Measurements from ENCODE around the gene PRIM2. TPM values are rescaled to one million over a fixed set of nuclear protein-coding genes. Genes with fewer than 3 reads are reported as not detected.

Gene PRIM2
- total RNA-seq, 3 donors from 2014 or later (not counting 1 experiment from before 2014, with no cell fraction given), result 16.0 to 27.5 (median 18.3) TPM

DNA sequence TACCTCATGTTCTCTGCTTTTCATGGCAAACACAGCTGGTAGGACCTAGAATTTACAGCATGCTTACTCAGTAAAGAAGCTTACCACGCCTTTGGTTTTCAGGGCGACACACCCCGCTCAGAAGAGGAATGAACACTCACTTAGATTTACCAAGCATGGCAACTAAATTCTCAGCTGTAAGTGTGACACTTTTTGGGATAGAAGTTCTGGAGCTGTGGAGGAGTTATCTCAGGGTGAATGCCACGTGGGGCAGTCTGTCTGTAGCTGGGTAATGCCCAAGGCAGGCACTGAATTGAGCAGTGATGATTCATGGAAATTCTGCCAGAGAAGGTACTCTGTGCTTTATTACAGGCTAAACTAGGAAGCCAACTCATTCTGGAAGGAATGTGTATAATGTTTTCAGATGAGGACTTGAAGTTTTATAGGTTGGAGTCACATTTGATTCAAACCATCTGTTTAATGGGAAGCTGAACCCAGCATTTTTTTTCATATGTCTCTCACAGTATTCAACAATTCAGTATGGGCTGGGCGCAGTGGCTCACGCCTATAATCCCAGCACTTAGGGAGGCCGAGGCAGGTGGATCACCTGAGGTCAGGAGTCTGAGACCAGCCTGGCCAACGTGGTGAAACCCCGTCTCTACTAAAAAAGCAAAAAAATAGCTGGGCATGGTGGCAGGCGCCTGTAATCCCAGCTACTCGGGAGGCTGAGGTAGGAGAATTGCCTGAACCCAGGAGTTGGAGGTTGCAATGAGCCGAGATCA lies 3.5 kb upstream of the PRIM2 start:
- no peak for ATAC-seq

GRCh38 chr6:57315111-57315510 lies 2.3 kb upstream of the PRIM2 start:
- Mint-ChIP-seq H3K9me3 (no peaks in the 10 kb centered on the region), H3K27me3 (ENCODE audit: low read depth in 2 of 2) (peaks cover 0 to 16% of the 10 kb centered on the region in 2 donors), H3K27ac (no peak overlapping the region), H3K36me3 (no peaks in the 10 kb centered on the region), H3K4me3 (no peak overlapping the region), H3K4me1 (peaks cover 27 to 28% of the 10 kb centered on the region in 2 donors)
- peaks cover 12% of the 10 kb centered on the region for H3K4me1 ChIP-seq (ENCODE audit: control insufficient read depth, insufficient read depth, low read length)
- 100% methylated on average over 1 of the region's 1 CpG for WGBS (ENCODE audit: insufficient coverage)
- intact Hi-C loops (cut with micrococcal nuclease), result loop anchor here (5.0 kb wide), 1 partner anchor 678 kb away; no protein-coding TSS in a partner anchor
- peaks cover 2% of the 10 kb centered on the region for H3K36me3 ChIP-seq (ENCODE audit: control insufficient read depth, insufficient read depth, low read length)
- H3K27me3 ChIP-seq (ENCODE audit: control insufficient read depth, insufficient read depth, low read length), result no peaks in the 10 kb centered on the region
- H3K9me3 ChIP-seq (ENCODE audit: control insufficient read depth, insufficient read depth, low read length), result no peaks in the 10 kb centered on the region
- DNase-seq (no peak), ATAC-seq (no peak)
- TF ChIP-seq, protein P1, sequence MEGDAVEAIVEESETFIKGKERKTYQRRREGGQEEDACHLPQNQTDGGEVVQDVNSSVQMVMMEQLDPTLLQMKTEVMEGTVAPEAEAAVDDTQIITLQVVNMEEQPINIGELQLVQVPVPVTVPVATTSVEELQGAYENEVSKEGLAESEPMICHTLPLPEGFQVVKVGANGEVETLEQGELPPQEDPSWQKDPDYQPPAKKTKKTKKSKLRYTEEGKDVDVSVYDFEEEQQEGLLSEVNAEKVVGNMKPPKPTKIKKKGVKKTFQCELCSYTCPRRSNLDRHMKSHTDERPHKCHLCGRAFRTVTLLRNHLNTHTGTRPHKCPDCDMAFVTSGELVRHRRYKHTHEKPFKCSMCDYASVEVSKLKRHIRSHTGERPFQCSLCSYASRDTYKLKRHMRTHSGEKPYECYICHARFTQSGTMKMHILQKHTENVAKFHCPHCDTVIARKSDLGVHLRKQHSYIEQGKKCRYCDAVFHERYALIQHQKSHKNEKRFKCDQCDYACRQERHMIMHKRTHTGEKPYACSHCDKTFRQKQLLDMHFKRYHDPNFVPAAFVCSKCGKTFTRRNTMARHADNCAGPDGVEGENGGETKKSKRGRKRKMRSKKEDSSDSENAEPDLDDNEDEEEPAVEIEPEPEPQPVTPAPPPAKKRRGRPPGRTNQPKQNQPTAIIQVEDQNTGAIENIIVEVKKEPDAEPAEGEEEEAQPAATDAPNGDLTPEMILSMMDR (IDR thresholded peaks at IDR 0.05), result no peak
- H3K4me3 ChIP-seq (ENCODE audit: low read length), result no peak overlapping the region
- no peak overlapping the region for H3K27ac ChIP-seq (ENCODE audit: low read length)

More for the DNA sequence above, 3.5 kb upstream of the PRIM2 start:
- no peak overlapping the region for H3K27ac Mint-ChIP-seq
- WGBS (ENCODE audit: insufficient coverage), result 86% methylated on average over 12 of the region's 12 CpGs
- H3K4me1 ChIP-seq (ENCODE audit: control insufficient read depth, insufficient read depth, low read length), result peaks cover 12% of the 10 kb centered on the region
- peaks cover 17 to 19% of the 10 kb centered on the region in 2 donors for H3K4me1 Mint-ChIP-seq
- no peak overlapping the region for H3K4me3 Mint-ChIP-seq
- H3K36me3 ChIP-seq (ENCODE audit: control insufficient read depth, insufficient read depth, low read length), result no peaks in the 10 kb centered on the region
- no peaks in the 10 kb centered on the region for H3K9me3 ChIP-seq (ENCODE audit: control insufficient read depth, insufficient read depth, low read length)
- H3K27ac ChIP-seq (ENCODE audit: low read length), result no peak overlapping the region
- no peaks in the 10 kb centered on the region for H3K27me3 ChIP-seq (ENCODE audit: control insufficient read depth, insufficient read depth, low read length)
- H3K27me3 Mint-ChIP-seq (ENCODE audit: low read depth in 2 of 2), result peaks cover 0 to 16% of the 10 kb centered on the region in 2 donors
- TF ChIP-seq, protein P1 (IDR thresholded peaks at IDR 0.05), result no peak
- no peak overlapping the region for H3K4me3 ChIP-seq (ENCODE audit: low read length)
- intact Hi-C loops (cut with micrococcal nuclease), result no loop called here
- no peak for DNase-seq
- H3K36me3 Mint-ChIP-seq, result no peaks in the 10 kb centered on the region
- no peaks in the 10 kb centered on the region for H3K9me3 Mint-ChIP-seq

GRCh38 chr6:57315851-57316250 lies 1.6 kb upstream of the PRIM2 start:
- TF ChIP-seq, protein P1 (IDR thresholded peaks at IDR 0.05), result no peak
- H3K36me3 ChIP-seq (ENCODE audit: control insufficient read depth, insufficient read depth, low read length), result peaks cover 10% of the 10 kb centered on the region
- WGBS (ENCODE audit: insufficient coverage), result 89% methylated on average over 9 of the region's 9 CpGs
- ATAC-seq, result no peak
- H3K27me3 ChIP-seq (ENCODE audit: control insufficient read depth, insufficient read depth, low read length), result no peaks in the 10 kb centered on the region
- Mint-ChIP-seq H3K27ac (no peak overlapping the region), H3K9me3 (no peaks in the 10 kb centered on the region), H3K4me1 (peaks cover 27 to 34% of the 10 kb centered on the region in 2 donors), H3K27me3 (ENCODE audit: low read depth in 2 of 2) (peaks cover 0 to 16% of the 10 kb centered on the region in 2 donors), H3K4me3 (no peak overlapping the region), H3K36me3 (no peaks in the 10 kb centered on the region)
- intact Hi-C loops (cut with micrococcal nuclease), result loop anchor here (1.0 to 5.0 kb wide), 4 partner anchors 48 to 679 kb away; partner anchors contain the start of gene BAG2
- peaks cover 12% of the 10 kb centered on the region for H3K4me1 ChIP-seq (ENCODE audit: control insufficient read depth, insufficient read depth, low read length)
- no peak overlapping the region for H3K27ac ChIP-seq (ENCODE audit: low read length)
- no peak overlapping the region for H3K4me3 ChIP-seq (ENCODE audit: low read length)
- no peak for DNase-seq
- H3K9me3 ChIP-seq (ENCODE audit: control insufficient read depth, insufficient read depth, low read length), result no peaks in the 10 kb centered on the region
